ENCODE measurements around the gene DEPDC7. TPM values are rescaled to one million over a fixed set of nuclear protein-coding genes. Genes with fewer than 3 reads are reported as not detected.

DEPDC7 gene
- total and polyA plus RNA-seq, 2 of the 13 experiments (the other 11 are each of a cell fraction or from before 2014, with no cell fraction given) = 17.3 to 33.3 TPM

DNA sequence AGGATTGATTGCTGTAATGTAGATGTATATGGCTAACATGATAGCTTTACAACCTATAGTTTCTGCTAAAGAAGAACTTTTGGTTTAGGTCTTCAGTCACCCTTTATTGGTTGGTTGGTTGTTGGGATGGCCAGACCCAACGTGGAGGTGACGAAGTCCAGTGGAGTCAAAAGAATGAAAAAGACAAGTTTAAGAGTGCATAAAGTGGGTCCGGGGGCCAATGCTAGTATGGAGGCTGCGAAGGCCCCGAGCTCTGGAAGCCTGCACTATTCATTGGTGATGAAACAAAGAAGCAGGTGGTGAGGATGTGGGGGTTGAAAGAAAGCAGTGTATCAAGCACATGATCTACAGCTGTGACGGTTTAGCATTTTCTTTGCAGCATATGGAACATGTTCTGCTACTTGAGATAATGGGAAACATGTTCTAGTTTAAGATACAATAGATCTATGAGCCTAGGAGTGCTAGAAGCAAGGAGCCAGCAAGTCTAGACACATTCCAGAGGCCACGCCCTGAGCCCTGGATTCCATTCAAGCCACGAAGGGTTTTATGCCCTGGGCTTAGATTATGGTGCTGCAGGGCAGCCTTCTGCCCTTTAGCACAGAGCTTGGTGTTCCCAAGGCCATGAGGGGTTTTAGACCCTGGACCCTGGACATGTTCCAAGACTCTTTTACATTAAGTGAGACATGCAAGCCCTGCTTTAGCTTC is 30.0 kb downstream of the DEPDC7 start:
- ChIA-PET CTCF (ENCODE audit: low intra/inter-chr PET ratio, low total read pairs) (no interaction called here), POLR2A (interaction anchor here (1.0 to 1.3 kb wide), 2 partner anchors 15 to 29 kb away, joined by 3 read pairs; partner anchors contain the start of gene DEPDC7)
- no peaks in the 10 kb centered on the region for H3K27me3 ChIP-seq (ENCODE audit: control insufficient read depth in 1 of 2, insufficient read depth in 2 of 2, low read length in 2 of 2)
- in situ Hi-C loops (cut with HindIII; ENCODE audit: extremely low pct_ligation_motif_present, low pct_unique_long_range_greater_than_20kb) = no loop called here
- H3K79me2 ChIP-seq (ENCODE audit: insufficient read depth, low read length) = no peaks in the 10 kb centered on the region
- no peaks in the 10 kb centered on the region; a peak in 1 of 5 replicates for H3K36me3 ChIP-seq (replicated peaks in 1 of 2; ENCODE audit: control insufficient read depth in 1 of 2, insufficient read depth in 2 of 2, low read length in 2 of 2)
- H3K9ac ChIP-seq (ENCODE audit: insufficient read depth, low read depth, low read length) = no peak overlapping the region
- intact Hi-C loops (cut with micrococcal nuclease; ENCODE audit: unreplicated experiment) = no loop called here
- H4K20me1 ChIP-seq (ENCODE audit: insufficient read depth, low read length) = no peaks in the 10 kb centered on the region
- peak overlapping the region; percentile 17 for H3K27ac ChIP-seq (ENCODE audit: extremely low read length, insufficient read depth, low read length)
- WGBS (ENCODE audit: low lambda C conversion rate) = 84% methylated on average over 8 of the region's 8 CpGs
- H2AFZ ChIP-seq (ENCODE audit: low read length) = no peak overlapping the region
- DNase-seq (ENCODE audit: low spot score) (peak; percentile 53), FAIRE-seq (no peak), ATAC-seq (peak; percentile 68)
- peaks cover 58% of the 10 kb centered on the region for H3K4me1 ChIP-seq (ENCODE audit: insufficient read depth, low read length)
- H3K4me2 ChIP-seq (ENCODE audit: low read depth, low read length) = no peak overlapping the region
- BruUV-seq (replicated peaks) = no TSS peak
- H3K4me3 ChIP-seq (replicated peaks in 1 of 3; ENCODE audit: insufficient read depth in 1 of 3, low read depth in 2 of 3, low read length in 3 of 3) = no peak overlapping the region
- no peaks in the 10 kb centered on the region for H3K9me3 ChIP-seq (ENCODE audit: low read length)
- TF ChIP-seq PRDM4 (CRISPR knock-in tag; IDR thresholded peaks at IDR 0.05; ENCODE audit: borderline replicate concordance) (no peak), HCFC1 (IDR thresholded peaks at IDR 0.05; ENCODE audit: low read depth, low read length) (no peak), FOSL2 (CRISPR knock-in tag; IDR thresholded peaks at IDR 0.05) (no peak), ZFYVE20 (CRISPR knock-in tag; IDR thresholded peaks at IDR 0.05; ENCODE audit: borderline replicate concordance, low read depth) (no peak), LCORL (IDR thresholded peaks at IDR 0.05) (no peak), LCORL (CRISPR knock-in tag; IDR thresholded peaks at IDR 0.05) (no peak), U2AF1 (optimal IDR thresholded peaks at IDR 0.05; ENCODE audit: low read depth, low read length) (no peak), MXD1 (CRISPR knock-in tag; IDR thresholded peaks at IDR 0.05) (no peak), AHR (CRISPR knock-in tag; IDR thresholded peaks at IDR 0.05) (no peak), SKI (IDR thresholded peaks at IDR 0.05; ENCODE audit: partially characterized antibody) (peak; percentile 75), ZNF543 (CRISPR knock-in tag; IDR thresholded peaks at IDR 0.05) (no peak), HNF4G (IDR thresholded peaks at IDR 0.05; ENCODE audit: borderline replicate concordance, low read depth, low read length) (0 out of 2 replicates have a peak, but pooled peaks have one; percentile 22), HNF4G (CRISPR knock-in tag; IDR thresholded peaks at IDR 0.05; ENCODE audit: borderline replicate concordance, low read depth) (no peak)
- TF ChIP-seq, protein P1, sequence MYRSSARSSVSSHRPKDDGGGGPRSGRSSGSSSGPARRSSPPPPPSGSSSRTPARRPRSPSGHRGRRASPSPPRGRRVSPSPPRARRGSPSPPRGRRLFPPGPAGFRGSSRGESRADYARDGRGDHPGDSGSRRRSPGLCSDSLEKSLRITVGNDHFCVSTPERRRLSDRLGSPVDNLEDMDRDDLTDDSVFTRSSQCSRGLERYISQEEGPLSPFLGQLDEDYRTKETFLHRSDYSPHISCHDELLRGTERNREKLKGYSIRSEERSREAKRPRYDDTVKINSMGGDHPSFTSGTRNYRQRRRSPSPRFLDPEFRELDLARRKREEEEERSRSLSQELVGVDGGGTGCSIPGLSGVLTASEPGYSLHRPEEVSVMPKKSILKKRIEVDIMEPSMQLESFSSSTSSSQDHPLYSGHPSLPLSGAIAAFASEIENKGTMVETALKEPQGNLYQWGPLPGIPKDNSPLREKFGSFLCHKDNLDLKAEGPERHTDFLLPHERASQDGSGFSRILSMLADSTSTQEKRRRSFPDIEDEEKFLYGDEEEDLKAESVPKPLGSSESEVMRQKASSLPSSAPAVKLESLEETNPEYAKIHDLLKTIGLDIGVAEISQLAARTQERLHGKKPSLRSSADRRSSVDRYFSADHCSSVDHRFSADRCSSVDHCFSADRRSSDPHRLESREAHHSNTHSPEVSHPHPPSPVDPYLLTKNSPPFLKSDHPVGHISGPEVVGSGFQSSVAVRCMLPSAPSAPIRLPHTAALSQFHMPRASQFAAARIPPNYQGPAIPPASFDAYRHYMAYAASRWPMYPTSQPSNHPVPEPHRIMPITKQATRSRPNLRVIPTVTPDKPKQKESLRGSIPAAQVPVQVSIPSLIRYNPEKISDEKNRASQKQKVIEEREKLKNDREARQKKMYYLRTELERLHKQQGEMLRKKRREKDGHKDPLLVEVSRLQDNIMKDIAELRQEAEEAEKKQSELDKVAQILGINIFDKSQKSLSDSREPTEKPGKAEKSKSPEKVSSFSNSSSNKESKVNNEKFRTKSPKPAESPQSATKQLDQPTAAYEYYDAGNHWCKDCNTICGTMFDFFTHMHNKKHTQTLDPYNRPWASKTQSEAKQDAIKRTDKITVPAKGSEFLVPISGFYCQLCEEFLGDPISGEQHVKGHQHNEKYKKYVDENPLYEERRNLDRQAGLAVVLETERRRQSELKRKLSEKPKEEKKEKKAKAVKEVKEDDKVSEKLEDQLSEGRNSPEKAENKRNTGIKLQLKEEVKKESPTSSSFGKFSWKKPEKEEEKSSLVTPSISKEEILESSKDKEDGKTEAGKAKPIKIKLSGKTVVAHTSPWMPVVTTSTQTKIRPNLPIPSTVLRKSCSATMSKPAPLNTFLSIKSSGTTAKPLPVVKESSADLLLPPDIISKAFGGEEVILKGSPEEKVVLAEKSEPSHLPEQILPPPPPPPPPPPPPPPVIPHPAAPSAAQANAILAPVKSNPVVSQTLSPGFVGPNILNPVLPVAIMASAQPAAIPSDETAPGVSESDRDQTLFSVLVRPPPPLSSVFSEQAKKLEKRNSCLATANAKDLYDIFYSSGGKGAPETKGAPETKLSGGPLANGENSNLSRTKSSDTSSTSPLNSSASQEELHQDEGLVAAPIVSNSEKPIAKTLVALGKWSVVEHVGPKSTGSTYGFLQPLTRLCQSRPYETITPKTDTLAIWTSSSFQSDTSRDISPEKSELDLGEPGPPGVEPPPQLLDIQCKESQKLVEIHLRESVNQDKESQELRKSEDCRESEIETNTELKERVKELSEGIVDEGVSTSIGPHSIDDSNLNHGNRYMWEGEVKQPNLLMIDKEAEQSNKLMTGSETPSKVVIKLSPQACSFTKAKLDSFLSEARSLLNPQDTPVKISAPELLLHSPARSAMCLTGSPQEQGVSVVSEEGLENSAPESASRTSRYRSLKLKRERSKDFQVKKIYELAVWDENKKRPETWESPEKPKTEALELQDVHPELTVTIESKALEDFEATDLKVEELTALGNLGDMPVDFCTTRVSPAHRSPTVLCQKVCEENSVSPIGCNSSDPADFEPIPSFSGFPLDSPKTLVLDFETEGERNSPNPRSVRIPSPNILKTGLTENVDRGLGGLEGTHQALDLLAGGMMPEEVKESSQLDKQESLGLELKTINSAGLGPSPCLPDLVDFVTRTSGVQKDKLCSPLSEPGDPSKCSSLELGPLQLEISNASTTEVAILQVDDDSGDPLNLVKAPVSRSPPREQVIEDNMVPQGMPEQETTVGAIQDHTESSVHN (CRISPR knock-in tag; IDR thresholded peaks at IDR 0.05) = no peak
